Lung microvascular endothelial cell (primary cell): ENCODE measurements around the gene CCDC83. TPM values are rescaled to one million over a fixed set of nuclear protein-coding genes. Genes with fewer than 3 reads are reported as not detected.
"Not testable (repeated sequence)": the region's sequence is repeated elsewhere in the genome, so short reads cannot be mapped to it uniquely, and the experiment has no call there.

Experiments used
- DNase-seq, 2 donors: peaks; one replicate each; pipeline versions ENCODE4 v3.0.0 to v3.0.0-alpha.2; 2010; ENCODE audit warnings: low read depth in 2 of 2
- total RNA-seq: library from RNA; depleted of rRNA; stranded (reverse); fragments of >200 nt; gene quantifications from 2 replicates; pipeline ENCODE4 v1.2.1, GENCODE V29; 2014

The CCDC83 gene
- total RNA-seq, 1 donor from 2014 or later = not detected

DNA sequence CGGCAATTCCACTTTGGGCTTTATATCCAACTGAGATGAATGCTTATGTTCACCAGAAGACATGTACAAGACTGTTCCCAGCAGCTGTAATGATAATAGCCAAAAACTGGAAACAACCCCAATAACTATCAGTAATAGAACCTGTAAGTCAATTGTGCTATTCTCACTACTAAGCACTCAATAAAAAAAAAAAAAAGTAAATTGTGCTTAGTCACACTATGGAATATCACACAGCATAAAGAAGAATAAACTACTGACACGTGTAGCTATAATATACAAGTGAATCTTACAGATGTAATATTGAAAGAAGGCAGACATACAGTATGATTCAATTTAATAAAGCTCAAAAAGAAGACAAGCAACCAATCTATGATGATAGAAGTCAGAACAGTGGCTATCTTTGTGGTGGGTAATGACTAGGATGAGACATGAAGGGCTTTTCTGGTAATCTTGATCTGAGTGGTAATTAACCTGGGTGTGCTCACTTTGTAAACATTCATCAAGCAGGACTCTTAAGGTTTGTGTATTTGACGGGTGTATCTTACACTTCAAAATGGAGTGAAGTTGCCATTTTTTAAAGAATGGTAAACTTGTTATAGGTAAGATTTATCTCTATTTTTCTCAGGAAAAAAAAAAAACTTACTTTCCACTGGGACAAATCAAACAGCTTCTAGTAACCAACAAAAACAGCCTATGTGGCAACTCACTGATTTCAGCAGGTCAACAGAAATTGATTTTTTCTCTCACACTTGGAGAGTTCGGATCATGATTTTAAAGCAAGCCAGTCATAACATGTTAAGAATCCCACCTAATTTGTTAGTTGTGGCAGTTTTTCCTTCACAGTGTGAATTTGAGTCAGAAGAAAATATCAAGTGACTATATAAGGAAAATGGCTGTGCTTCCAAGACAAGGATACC is 84.2 kb downstream of the CCDC83 start:
- DNase-seq = no peak

DNA sequence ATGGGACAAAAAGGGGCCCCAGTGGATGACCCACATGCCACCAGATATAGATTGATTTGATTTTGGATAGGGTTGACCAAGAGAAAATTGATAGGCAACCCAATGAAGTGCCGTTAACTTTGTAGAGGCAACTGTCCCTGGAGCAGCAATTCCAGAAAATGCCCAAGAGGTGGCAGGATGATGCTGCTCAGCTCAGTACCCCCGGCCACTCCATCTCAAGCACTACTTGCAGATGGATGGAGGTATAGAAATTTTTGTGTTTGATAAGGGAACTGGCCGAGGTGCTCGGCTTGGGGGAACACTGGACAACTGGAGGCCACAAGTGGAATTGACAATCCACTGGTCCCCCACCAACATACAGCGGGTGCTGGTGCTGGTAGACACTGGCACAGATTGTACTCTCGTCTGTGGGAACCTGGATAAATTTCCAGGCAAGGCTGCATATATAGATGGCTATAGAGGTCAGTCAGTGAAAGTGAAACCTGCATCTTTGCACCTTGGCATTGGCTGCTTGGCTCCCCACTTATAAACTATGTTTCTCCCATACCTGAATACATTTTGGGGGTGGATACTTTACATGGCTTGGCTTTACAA is 86.3 kb downstream of the CCDC83 start:
- DNase-seq = peak; percentile 80

DNA sequence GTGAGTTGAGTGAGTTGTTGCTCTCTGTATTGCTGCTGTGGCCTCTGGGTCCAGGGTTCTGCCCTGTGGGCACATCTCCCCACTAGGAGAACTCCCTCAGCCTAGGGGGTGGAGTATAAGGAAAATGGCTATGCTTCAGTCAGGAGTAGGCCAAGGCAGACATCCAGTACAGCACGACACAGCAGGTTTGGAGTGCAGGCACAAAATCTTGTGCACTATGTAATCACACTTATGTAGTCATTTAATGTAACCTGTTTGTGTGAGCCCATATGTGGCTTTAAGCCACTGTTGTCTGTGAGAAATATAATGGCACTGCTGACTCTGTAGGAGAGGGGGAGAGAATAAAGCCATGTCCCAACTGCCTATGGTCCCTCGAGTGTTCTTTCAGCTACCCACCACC is 90.1 kb downstream of the CCDC83 start:
- DNase-seq = no peak

DNA sequence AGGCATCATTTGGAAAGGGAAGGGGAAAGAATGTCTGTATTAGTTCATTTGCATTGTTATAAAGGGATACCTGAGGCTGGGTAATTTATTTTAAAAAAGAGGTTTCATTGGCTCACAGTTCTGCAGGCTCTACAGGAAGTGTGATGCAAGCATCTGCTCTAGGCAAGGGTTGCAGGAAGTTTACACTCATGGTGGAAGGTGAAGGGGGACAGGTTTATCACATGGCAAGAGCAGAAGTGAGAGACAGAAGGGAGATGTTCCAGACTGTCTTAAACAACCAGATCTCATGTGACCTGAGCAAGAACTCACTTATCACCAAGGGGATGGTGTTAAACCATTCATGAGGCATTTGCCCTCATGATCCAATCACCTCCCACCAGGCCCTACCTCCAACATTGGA is 90.6 kb downstream of the CCDC83 start:
- DNase-seq = peak in 1 of 2 donors; percentile 12

DNA sequence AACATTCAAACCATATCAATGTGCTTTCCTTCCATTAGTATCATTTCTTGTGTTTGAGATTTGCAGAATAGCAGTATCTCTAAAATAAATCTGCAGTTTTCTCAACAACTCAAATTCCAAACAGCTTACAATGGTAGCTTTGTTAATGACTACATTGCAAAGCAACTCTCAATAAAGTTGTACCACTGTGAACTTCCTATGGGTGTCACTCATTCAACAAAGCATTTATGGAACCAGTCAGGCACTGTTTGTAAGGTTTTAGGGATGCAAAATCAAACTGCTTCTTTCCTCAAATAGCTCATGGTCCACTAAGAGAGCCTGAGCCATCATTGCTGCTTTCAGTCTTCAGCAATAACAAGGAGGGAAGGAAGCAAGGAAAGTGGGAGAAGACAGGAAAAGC is 91.0 kb downstream of the CCDC83 start:
- no peak for DNase-seq

DNA sequence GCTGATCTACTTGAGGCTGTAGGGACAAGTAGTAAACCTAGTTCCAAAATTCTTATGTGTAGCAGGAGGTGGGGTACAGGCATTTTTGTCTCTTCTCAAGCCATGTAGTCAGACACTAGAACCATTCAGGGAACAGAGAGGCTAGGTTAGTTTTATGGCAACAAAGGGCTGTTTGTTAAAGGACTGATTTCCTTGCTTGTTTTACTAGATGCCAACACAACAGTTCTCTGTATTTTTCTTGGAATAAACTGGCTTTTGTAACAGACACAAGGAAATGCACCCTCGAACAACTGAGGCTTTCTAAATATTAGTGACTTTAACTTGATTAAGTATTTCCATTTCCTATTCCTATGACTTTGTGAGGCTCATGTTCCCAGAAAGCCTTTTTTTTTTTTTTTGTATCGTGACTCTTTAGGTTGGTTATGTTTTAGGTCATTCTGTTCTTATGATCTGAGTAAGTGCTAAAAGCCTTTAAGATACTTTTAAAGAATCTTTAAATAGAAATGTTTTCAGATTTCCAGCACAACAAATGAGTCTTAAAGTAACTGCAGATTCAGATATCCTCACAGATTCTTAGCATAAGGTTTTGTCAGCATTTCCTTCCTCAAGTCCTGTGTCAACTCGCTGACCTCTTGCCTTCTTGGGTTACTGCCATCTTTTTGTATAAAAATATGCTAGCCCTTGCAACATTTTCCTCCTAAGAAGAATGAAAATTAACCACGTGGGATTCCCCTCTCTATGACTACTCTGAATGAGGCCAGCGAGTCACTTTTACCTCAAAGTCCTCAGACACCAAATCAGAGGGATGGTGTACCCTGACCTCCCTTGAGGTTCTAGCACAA is 92.5 kb downstream of the CCDC83 start:
- peak; percentile 22 to 95 for DNase-seq

DNA sequence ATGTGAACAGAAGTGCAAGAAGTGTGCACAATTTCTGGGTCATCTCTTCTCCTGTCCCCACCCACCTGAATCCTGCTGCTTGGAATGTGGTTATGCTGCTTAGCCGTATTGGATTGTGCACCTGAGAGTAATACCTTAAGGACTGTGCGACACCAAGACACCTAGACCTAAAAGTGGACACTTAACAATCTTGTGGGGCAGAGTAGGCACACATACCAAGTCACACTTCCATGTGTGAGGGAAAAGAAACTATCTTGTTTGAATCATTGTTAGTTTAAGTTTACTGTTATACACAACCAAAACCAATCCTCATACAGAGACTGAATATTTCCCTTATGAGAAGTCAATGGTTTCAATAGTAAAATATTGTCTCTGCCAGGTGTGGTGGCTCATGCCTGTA is 93.7 kb downstream of the CCDC83 start:
- no peak for DNase-seq

DNA sequence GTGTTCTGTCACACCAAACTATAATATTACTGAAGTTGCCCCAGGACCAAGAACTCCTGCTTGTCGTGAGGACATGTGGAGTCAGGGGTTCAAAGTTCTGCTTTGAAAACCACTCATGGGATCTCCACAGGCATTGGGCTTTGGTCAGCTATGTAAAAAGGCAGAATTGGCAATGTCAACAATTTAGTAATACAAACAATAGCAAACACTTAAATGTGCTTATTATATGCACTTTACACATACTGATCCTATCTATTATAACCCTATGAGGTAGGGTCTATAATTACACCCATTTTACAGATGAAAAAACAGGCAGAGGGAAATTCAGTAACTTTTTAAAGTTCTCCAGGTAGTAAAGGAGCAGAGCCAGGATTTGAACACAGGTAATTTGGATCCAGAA is 94.6 kb downstream of the CCDC83 start:
- no peak for DNase-seq

DNA sequence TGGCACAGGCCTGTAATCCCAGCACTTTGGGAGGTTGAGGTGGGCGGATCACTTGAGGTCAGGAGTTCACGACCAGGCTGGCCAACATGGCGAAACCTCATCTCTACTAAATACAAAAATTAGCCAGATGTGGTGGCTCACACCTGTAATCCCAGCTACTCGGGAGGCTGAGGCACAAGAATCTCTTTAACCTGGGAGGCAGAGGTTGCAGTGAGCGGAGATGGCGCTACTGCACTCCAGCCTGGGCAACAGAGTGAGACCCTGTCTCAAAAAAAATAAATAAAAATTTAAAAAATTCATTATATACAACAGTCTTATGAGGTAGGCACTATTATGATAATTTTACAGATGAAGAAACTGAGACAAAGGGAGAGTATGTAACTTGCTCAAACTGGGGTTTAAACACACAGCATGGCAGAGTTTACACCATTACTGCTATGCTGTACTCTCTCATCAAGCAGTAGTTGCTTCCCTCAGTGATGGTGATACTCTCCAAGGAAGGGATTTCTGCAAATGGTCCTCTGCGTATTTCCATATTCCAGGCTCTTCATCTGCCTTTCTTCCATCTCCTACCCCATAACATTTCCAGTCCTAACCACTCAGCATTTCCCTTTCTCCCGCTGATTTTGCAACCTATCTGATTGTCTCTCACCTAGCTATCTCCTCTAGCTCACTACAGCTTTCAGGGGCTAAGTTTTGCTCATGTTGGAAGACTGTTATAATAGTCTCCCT is 95.3 kb downstream of the CCDC83 start:
- DNase-seq = no peak

DNA sequence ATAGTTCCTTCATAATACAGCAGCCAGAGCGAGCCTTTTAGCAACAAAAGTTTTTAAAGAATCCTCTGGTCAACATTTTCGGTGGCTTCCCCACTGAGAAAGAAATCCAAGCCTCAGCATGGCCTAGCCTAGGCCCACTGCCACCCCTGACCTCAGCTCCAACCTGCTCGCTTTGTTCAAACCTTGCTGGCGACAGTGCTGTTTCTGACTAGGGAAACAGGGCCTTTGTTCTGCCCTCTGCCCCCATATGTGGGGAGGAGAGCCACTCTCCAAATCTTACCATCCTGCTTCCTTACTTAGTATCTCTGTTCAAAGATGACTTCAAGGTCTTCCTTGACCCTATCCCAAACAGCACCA is 95.8 kb downstream of the CCDC83 start:
- no peak for DNase-seq

DNA sequence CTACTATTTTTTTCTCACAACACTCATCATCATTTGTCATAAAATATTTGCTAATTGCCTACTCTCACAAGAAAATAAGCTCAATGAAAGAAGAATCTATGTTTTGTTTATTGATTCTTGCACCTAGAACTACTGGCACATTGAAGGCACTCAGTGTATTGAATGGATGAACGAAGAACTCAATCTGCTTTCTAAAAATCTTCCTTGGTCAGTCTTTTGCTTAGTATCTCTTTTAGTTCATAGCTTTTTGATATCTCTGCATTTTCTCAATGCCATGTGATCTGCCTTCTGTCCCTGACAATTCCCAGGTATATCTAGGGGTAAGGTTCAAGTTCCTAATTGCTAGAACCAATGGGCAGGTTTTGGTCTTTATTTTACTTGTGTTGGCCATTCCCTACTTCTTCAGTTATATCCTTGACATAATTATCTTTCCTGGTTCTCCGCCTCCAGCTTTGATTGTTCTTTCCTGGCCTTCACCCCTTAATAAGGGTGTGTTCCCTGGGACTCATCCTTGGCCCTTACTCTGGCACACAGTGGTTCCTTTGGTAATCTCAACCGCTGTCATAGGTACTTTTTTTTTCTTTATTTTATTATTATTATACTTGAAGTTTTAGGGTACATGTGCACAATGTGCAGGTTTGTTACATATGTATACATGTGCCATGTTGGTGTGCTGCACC is 96.4 kb downstream of the CCDC83 start:
- DNase-seq = no peak

DNA sequence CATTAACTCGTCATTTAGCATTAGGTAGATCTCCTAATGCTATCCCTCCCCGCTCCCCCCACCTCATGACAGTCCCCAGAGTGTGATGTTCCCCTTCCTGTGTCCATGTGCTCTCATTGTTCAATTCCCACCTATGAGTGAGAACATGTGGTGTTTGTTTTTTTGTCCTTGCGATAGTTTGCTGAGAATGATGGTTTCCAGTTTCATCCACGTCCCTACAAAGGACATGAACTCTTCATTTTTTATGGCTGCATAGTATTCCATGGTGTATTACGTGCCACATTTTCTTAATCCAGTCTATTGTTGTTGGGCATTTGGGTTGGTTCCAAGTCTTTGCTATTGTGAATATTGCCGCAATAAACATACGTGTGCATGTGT is 96.9 kb downstream of the CCDC83 start:
- DNase-seq = not testable (repeated sequence)

DNA sequence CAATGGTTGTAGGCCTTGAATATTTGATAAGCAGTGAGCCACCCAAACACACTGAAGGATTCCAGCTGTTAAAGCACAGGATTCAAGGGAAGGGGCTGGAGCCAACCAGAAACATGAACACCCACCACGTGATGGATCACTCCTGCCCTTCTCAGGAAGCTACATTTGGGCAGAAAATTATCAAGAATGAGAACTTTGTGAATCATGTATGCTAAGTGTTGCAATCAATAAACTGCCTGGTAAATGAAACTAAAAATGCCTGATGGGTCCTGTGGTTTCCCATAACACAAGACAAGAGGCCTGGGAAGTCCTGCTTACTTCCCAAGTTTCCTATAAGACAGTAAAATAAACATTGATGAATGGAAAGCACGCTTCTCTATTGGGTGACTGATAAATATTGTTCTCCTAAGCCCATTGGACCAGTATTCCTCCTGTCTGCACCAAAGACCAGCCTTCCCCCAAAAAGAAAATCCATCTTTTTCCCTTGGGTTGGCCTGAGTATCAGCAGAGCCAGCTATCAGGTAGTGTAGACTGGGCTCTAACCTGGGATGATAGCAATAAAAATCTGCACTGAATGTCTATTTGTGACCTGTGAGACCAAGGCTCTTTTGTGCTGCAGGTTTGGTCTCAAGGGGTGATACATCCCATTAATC is 98.4 kb downstream of the CCDC83 start:
- no peak for DNase-seq

DNA sequence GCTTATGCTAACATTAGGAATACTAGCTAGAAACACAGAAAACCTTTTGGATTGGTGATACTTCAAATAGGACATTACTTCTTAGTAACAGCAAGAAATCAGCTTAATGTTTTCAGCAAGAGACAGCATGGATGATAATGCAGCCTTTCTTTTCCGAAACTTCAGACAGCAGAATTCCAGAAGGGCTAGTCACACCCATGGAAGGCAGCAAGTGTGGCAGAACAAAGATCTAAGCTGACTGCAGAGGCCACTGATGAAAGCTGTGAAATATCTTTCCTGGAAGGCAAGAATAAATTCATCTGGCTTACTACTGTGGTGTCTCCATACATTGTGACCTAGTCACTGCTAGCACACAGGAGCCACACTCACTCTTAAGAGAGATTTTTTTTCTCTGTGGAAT is 100.3 kb downstream of the CCDC83 start:
- DNase-seq = peak in 1 of 2 donors; percentile 17

DNA sequence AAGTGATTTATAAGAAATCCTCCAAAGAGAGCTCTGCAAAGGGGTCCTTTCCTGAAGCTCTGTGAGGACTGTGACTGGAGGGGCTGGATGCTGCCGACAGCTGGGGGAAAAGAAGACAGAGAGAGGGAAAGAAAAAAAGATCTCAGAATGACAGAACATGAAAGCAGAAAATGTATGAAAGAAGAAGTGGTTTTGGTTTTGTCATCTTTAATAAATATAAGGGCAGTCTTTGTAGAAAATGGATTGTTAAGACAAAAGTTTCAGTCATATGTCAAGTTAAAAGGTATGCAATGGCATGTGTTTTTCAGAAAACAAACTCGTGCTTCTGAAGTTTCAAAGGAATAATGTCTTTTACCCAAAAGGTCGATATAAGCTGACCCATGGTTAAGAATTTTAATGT is 105.5 kb downstream of the CCDC83 start:
- DNase-seq = no peak

DNA sequence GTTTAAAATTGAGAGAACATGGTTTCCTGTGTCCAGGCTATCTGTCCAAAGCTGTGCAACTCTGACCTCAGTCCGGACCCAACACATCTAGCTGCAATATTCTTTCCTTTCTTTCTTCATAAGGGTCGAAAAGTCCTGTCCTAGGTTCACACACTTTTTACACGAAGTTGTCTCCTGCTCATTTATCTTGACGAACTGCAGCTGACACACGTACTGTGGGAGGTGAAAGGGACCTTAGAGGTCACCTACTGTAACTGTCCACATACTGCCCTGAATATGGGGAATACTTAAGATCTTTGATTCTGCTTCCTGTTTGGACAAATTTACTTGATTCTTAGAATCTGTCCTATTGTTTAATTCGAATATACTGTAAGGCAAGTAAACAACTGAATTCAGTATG is 105.9 kb downstream of the CCDC83 start:
- no peak for DNase-seq

DNA sequence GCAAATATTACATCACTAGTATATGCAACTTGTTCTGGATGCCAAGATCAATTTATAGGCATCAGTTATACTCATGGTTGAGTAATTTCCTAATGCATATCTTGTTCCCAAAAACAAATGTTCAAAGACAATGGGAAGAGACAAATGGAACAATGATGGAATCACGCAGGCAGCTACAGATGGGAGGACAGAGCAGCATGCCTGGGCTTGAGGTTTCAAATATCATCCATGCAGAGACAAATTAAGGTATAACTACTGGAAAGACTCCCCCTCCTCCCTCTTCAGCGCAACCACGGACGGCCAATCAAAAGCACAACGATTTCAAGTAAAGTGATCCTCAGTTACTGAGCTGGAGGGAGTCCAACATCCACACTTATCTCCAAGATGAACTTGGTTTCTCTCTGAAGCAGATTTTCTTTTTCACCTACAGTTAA is 106.8 kb downstream of the CCDC83 start:
- DNase-seq = peak; percentile 39 to 69

DNA sequence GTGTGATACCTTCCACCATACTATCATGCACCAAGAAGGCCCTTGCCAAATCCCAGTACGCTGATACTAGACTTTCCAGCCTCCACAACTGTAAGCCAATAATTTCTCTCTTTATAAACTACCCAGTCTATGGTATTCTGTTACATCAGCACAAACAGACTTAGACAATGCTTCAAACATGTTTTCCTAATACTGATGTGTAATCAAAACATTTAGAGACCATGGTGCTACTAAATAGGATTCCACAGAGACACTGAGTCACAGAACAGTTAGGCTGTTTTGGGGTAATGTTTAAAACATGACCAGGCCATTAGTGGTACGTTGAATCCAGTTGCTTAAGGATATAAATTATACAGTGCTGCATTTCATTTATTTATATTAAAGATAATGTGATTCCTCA is 110.0 kb downstream of the CCDC83 start:
- no peak for DNase-seq

DNA sequence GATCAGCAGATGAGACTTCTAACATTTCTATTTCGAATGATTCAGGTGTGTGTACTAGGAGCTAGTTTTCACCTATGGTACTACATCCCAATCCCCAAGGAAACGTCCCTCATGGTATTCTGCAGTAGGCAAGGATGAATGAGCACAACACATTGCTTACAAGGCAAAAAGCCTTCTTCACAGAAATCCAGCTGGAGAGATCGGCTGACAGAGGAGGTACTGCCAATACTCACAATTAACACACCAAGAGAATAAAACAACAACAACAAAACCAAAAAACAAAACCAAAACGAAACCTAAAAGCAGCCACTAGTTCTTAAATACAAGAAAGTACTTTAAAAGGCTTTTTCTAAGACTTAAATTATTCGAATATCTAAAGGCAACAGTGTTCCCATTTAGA is 112.3 kb downstream of the CCDC83 start:
- DNase-seq = no peak
